ENCODE data around the gene SEC23IP.
"Not testable (repeated sequence)": the region's sequence is repeated elsewhere in the genome, so short reads cannot be mapped to it uniquely, and the experiment has no call there.

The SEC23IP gene

DNA sequence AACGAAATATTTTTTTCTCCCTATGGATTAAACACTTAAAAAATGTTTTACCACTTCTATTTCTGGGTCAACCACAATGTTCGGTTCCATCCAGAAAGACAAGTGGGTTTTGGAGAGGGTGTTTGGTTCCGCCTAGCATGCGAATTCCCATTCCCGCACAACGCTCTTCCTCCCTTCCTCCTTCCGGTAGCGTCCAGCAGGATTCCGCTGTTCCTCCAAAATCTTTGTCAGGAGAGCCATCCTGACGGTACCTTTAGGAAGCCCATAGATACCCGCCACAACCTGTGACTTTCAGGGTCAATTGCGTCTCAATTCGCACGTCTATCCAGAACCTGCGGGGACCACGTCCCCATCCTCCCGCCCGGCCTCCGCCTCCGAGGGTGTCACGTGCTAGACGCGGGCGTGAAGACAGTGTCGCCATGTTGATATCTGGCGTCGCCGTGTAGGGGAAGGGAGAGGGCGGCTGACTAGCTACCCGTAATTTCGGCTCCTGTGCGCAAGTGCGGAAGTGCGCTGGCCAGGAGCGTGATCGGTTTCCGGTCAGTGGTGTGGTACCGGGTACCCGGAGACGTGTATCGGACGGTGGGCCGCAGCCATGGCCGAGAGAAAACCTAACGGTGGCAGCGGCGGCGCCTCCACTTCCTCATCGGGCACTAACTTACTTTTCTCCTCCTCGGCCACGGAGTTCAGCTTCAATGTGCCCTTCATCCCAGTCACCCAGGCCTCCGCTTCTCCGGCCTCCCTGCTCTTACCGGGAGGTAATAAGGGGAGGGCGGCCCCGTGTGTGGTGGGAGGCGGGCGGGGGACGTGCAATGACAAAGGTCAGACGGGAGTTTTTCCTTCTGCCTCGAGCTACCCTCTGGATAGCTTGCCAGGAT lies at the start of gene SEC23IP:
Gene SEC23IP (plus strand): TSS at position 543 of the 878 bp plus-strand sequence. CDS start 53 bp downstream, at position 596.
- DNase-seq (ENCODE audit: low read depth in 2 of 2): peak; percentile 90

DNA sequence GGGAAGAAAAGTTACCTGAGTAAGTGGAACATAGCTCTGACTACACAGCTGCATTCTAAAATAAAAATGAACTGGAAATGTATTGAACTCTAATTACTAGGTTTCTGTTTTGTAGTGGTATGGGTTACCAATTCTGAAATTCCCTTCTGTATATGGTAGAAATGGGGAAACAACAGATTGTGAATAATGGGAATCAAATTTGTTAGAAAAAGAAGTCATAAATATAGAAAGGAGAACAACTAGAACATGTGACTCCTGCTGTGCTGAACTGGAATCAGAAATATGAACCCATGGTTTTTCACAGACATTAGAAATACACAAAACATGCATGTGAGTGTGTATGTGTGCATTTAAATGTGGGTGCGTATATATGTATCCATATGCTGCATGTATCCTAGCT lies 46.9 kb upstream of the SEC23IP start:
- DNase-seq (ENCODE audit: low read depth in 2 of 2): no peak

DNA sequence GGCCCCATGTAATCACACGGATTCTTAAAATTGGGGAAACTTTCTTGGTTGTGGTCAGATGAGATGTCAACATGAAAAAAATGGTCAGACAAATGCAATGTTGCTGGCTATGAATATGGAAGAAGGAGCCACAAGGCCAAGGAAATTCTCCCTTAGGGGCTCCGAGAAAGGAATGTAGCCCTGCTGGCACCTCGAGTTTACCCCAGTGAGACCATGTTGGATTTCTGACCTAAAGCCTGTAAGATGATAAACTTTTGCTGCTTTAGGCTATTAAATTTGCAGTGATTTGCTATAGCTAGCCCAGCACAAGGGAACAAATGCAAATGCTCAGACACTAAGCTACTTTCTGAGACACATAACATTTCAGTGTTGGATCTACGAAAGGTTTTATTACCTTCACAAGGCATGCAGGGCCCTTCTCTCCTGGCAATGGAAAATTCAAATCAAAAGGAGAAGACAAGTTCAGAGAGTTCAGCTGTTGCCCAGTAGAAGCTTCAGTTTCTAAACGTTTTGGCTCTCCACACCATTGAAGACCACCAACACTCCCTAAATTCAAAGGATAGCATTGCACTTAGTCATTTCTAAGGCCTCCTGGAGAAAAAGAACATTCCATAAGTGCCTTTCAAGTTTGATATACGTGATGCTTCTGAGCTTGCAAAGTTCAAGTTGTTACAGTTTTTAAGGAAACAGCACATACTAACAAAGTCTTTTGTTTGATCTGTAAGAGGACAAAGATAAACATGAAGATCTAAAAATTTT lies 43.3 kb upstream of the SEC23IP start:
- no peak for DNase-seq (ENCODE audit: low read depth in 2 of 2)

DNA sequence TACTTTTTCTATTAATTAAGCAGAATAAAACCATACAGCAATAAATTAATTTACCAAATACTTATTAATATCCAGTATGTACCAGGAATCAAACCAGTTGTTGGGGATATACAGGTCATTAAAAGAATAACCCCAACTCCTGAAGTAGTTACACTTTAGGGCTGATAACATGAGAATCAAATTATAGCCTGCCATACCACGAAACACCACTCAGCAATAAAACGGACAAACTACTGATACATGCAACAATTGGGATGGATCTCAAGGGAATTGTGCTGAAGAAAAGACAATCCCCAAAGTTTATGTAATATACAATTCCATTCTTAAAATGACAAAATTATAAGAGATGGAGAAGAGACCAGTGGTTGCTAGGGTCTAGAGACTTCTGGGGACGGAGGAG lies 42.6 kb upstream of the SEC23IP start:
- DNase-seq (ENCODE audit: low read depth in 2 of 2): no peak

GRCh38 chr10:119852277-119852676 lies 40.3 kb upstream of the SEC23IP start:
- no peak for DNase-seq (ENCODE audit: low read depth in 2 of 2)

GRCh38 chr10:119852822-119853221 lies 39.7 kb upstream of the SEC23IP start:
- DNase-seq (ENCODE audit: low read depth in 2 of 2): no peak

DNA sequence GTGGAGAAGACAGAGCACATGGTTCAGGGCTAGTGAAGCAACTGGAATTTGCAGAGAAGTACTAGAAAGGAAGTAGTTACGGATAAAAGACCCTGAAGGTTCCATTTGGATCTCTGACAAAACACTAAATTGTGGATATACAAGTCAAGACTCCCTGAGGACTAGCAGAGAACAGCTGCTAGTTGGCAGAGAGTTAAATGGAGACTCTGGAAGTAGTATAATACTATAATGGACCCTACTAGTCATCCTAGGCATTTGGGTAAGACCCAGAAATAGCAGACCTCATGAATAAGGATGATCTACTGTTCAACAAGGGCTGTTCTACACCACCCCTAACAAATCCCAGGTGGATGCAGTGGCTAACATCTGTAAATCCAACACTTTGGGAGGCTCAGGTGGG lies 39.0 kb upstream of the SEC23IP start:
- no peak for DNase-seq (ENCODE audit: low read depth in 2 of 2)

DNA sequence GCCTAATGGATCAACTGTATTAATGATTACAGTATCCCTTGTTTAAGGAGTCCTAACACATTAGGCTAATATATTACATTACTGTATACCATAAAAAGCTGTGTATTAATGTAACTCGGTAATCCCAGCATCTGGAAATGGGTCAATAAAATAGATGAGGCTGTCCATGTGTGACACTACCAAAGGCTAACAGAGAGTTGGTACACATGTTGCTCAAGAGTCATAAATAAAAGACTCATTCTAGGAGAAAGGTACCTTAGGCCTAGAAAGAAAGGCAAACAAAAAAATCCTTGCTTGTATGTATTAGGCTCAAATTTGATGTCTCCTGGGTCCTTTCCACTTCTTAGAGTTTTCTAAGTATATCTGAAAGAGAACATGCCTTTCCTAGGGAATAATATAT lies 34.5 kb upstream of the SEC23IP start:
- no peak for DNase-seq (ENCODE audit: low read depth in 2 of 2)

- DNase-seq (ENCODE audit: low read depth in 2 of 2): no peak
These were observed 32.9 kb upstream of the SEC23IP start for GRCh38 chr10:119859420-119860258.

DNA sequence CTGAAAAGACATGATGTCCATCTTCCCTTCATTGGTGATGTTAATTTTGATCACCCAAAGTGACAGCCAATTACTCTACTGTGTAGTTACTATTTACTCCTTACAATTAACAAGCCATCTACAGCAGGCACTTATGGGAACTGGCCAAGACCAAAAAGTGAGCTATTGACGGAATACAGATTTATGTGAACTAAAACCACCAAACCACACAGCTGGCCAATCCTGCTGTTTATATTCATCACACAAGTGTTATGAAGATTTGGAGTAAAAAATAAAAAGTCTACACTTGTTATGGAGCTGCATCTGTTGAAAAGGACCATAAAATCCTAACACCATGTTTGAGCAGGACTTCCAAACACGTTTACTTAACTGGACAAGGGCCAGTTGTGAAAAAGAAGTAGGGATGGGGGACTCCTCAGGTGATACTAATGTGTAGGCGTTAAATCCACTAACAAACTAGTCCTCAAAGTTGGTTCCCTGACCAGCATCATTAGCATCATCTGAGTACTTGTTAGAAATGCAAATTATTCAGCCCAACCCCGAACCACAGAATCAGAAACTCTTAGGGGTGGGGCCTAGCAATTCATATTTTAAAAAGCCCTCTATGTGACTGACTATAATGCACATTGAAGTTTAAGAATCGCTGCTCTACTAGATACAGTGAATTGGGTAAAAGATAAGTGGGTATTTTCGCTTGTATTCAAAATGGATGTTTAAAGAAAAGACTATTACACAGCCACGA lies 31.5 kb upstream of the SEC23IP start:
- DNase-seq (ENCODE audit: low read depth in 2 of 2): no peak

DNA sequence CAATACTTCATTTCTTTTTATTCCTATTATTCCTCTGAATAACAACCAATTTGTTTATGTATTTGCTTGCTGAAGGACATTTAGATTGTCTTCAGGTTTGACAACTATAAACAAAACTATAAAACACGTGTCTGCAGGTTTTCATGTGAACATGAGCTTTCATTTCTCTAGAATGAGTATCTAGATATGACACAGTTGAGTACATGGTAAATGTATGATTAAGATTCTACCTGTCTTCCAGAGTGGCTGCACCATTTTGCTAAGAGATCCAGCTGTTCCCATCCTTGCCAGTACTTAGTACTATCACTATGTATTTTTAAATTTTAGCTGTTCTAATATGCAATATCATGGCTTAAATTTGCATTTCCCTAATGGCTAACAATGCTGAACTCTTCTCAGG lies 30.0 kb upstream of the SEC23IP start:
- DNase-seq (ENCODE audit: low read depth in 2 of 2): no peak

DNA sequence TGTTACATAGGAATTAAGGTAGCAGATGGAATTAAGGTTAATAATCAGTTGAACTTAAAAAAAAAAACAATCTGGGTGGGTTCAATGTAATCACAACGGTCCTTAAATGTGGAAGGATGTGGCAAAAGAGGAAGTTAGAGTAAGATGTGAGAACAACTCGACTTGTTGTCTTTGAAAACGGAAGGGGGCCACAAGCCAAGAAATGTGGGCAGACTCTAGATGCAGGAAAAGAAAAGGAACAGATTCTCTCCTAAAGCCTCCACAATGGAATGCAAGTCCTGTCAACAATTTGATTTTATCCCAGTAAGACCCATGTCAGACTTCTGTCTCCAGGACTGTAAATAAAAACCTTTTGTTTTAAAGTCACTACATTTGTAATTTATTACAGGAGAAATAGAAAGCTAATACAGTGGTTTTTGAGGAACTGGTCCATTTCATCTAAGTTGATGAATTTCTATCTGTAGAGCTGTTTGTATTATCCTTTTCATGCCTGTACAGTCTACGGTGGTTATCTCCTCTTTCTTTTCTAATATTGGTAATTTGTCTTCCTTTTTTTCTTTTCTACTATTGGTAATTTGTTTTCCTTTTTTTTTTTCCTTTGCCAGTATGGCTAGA lies 28.5 kb upstream of the SEC23IP start:
- DNase-seq (ENCODE audit: low read depth in 2 of 2): no peak

- DNase-seq (ENCODE audit: low read depth in 2 of 2): no peak
These were observed 26.8 kb upstream of the SEC23IP start for GRCh38 chr10:119865699-119866240.

DNA sequence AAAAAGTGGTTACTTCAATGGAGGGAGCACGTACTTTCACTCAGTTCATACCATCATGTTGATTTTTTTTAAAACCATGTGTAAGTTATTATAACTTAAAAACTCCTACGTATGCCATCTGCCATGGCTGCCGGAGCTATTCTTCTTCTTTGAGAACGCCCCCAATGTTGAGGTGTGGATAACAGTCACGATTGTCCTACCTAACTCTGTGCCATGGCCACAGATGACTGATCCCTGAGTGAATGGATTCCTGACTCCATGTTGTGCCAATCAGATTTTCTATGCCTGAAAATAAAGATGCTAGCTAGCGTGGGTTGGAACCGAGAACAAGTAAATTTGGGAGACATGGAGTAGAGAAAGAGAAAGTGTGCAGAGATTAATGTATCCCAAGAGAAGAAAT lies 25.2 kb upstream of the SEC23IP start:
- DNase-seq (ENCODE audit: low read depth in 2 of 2): no peak

- DNase-seq (ENCODE audit: low read depth in 2 of 2): not testable (repeated sequence)
These were observed 23.1 kb upstream of the SEC23IP start for GRCh38 chr10:119869398-119869797.

DNA sequence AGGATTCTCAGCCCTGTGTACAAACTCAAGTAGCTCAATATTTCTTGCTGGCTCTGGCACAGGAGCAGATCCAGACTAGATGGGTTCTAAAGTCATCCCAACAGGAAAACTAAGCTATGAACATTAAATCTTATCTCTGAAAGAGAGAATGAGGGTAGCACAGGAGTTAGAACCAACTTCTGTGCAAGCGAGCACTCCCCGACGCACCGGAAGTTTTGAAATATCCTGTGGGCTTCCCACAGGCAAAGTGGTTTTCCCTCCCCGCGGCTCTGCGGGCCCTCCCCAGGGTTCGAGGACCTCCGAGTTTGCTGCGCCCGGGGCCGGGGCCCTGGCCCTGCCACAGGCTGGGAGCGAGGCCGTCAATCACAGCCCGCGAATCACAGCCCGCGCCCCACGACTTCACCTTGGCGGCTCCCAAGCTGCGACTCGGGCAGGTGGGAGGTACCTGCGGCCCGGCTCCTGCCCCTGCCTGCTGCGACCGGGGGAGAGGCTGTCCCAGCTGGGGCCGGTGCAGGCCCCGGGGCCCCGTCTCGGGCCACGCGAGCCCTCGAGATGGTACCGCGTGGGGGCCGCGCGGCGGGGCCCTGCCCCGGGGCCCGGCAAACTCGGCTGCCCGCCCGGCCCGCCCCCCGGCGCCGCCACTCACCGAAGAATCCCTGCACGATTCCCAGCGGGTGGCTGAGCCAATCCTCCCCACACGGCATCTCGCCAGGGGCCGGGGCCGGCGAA lies 20.5 kb upstream of the SEC23IP start:
- peak; percentile 40 to 45 for DNase-seq (ENCODE audit: low read depth in 2 of 2)

DNA sequence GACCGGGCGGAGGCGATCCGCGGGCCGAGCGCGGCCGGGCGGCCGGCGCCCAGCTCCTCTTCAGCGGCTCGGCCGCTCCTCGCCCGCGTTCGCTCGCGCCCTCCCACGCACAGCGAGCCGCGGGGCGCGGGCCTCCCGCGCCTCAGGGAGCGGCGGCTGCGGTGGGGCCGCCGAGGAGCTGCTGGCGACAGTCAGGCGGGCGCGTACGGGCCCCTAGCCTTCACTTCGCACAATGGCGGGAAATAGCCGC lies 20.0 kb upstream of the SEC23IP start, which contains the start of gene MCMBP:
Gene MCMBP (minus strand): TSS at position 234 of the 250 bp plus-strand sequence. CDS start 259 bp downstream, outside the sequence.
- DNase-seq (ENCODE audit: low read depth in 2 of 2): no peak

GRCh38 chr10:119872860-119873681 lies 19.5 kb upstream of the SEC23IP start:
- peak; percentile 78 to 85 for DNase-seq (ENCODE audit: low read depth in 2 of 2)

- DNase-seq (ENCODE audit: low read depth in 2 of 2): no peak
These were observed 14.0 kb upstream of the SEC23IP start for GRCh38 chr10:119878524-119878923.
